Ishikawa (cell line): Measurements from ENCODE around the gene TRIM14.

Experiments used
- CEBPB ChIP-seq: IDR thresholded peaks from 2 replicates; pipeline ENCODE4 v1.6.1; 2012
- CREB1 ChIP-seq: IDR thresholded peaks from 2 replicates; pipeline ENCODE4 v1.6.1; 2012; ENCODE audit warnings: low read depth
- EGR1 ChIP-seq: IDR thresholded peaks from 2 replicates; pipeline ENCODE4 v1.6.1; 2012
- EP300 ChIP-seq: IDR thresholded peaks from 2 replicates; pipeline ENCODE4 v1.6.1; 2012; ENCODE audit warnings: borderline replicate concordance
- FOXM1 ChIP-seq: IDR thresholded peaks from 2 replicates; pipeline ENCODE4 v1.6.1; 2012; ENCODE audit warnings: low read depth, borderline replicate concordance
- NFIC ChIP-seq: IDR thresholded peaks from 2 replicates; pipeline ENCODE4 v1.6.1; 2012
- RAD21 ChIP-seq: IDR thresholded peaks from 2 replicates; pipeline ENCODE4 v1.6.1; 2012; ENCODE audit warnings: low read depth
- TAF1 ChIP-seq: IDR thresholded peaks from 2 replicates; pipeline ENCODE4 v1.6.1; 2012; ENCODE audit warnings: low read depth, mild to moderate bottlenecking
- TCF12 ChIP-seq: IDR thresholded peaks from 2 replicates; pipeline ENCODE4 v1.6.1; 2012; ENCODE audit warnings: low read depth
- TEAD4 ChIP-seq: IDR thresholded peaks from 2 replicates; pipeline ENCODE4 v1.6.1; 2012
- YY1 ChIP-seq: IDR thresholded peaks from 2 replicates; pipeline ENCODE4 v1.6.1; 2012; ENCODE audit warnings: low read depth
- ZBTB7A ChIP-seq: IDR thresholded peaks from 2 replicates; pipeline ENCODE4 v1.6.1; 2012; ENCODE audit warnings: low read depth
- TF ChIP-seq, protein P1 (sequence below): IDR thresholded peaks from 2 replicates; pipeline ENCODE4 v1.6.1; 2012
- TF ChIP-seq, protein P2 (sequence below): IDR thresholded peaks from 2 replicates; pipeline ENCODE4 v1.6.1; 2012; ENCODE audit warnings: low read depth, mild to moderate bottlenecking
- TF ChIP-seq, protein P3 (sequence below): IDR thresholded peaks from 2 replicates; pipeline ENCODE4 v1.6.1; 2012

Gene TRIM14

DNA sequence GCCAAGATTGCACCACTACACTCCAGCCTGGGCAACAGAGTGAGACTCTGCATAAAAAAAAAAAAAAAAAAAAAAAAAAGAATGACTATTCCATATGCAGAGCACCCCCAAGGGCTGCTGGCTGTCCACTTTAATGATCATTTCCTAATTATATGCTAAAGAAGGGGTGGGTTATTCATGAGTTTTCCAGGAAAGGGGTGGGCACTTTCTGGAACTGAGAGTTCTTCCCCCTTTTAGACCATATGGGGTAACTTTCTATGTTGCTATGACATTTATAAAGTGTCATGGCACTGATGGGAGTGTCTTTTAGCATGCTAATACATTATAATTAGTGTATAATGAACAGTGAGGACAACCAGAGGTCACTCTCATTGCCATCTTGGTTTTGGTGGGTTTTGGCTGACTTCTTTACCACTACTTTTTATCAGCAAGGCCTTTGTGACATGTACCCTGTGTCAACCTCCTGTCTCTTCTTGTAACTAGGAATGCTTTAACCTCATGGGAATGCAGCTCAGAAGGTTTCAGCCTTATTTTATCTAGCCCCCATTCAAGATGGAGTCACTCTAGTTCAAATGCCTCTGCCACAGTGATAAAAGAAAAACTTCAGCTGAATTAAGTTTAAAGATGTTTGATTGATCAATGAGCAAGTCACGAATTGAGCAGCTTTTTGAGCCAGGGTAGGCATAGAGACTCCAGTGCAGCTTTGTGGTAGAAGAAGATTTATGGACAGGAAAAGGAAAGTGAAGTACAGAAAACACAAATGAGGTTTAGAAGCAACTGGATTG, 69.5 kb downstream of the TRIM14 start:
- TF ChIP-seq NFIC (no peak), TAF1 (no peak)

DNA sequence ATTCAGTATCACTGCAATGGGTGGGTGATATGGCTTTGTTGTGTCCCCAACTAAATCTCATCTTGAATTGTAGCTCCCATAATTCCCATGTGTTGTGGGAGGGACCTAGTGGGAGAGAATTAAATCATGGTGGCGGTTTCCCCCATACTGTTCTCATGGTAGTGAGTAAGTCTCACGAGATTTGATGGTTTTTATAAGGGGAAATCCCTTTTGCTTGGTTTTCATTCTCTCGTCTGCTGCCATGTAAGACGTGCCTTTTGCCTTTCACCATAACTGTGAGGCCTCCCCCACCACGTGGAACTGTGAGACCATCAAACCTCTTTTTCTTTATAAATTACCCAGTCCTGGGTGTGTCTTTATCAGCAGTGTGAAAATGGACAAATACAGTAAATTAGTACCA, 72.0 kb downstream of the TRIM14 start:
- no peak for TF ChIP-seq FOXM1
- no peak for TF ChIP-seq EP300
- no peak for TF ChIP-seq CEBPB
- no peak for TF ChIP-seq TAF1
- no peak for TF ChIP-seq ZBTB7A
- TF ChIP-seq, protein P1, sequence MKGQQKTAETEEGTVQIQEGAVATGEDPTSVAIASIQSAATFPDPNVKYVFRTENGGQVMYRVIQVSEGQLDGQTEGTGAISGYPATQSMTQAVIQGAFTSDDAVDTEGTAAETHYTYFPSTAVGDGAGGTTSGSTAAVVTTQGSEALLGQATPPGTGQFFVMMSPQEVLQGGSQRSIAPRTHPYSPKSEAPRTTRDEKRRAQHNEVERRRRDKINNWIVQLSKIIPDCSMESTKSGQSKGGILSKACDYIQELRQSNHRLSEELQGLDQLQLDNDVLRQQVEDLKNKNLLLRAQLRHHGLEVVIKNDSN = no peak

DNA sequence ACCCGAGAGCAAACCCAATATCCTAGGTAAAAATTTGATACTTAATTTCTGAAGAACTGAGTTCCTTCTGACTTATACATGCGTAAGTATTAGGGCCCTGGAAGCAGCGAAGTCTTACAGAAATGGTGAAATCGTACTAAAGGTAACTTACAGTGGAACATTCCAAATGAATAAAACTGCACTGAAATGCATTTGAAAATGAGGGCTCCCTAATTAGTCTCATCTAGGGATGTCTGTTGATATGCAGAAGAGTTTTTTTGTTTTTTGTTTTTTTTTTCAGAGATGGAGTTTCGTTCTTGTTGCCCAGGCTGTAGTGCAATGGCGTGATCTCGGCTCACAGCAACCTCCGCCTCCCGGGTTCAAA, 72.9 kb downstream of the TRIM14 start:
- TF ChIP-seq EP300 (no peak), TAF1 (no peak), TEAD4 (no peak), NFIC (no peak), EGR1 (no peak), YY1 (no peak), ZBTB7A (no peak), RAD21 (no peak), TCF12 (no peak), CEBPB (no peak), FOXM1 (no peak), CREB1 (no peak)
- TF ChIP-seq, protein P2, sequence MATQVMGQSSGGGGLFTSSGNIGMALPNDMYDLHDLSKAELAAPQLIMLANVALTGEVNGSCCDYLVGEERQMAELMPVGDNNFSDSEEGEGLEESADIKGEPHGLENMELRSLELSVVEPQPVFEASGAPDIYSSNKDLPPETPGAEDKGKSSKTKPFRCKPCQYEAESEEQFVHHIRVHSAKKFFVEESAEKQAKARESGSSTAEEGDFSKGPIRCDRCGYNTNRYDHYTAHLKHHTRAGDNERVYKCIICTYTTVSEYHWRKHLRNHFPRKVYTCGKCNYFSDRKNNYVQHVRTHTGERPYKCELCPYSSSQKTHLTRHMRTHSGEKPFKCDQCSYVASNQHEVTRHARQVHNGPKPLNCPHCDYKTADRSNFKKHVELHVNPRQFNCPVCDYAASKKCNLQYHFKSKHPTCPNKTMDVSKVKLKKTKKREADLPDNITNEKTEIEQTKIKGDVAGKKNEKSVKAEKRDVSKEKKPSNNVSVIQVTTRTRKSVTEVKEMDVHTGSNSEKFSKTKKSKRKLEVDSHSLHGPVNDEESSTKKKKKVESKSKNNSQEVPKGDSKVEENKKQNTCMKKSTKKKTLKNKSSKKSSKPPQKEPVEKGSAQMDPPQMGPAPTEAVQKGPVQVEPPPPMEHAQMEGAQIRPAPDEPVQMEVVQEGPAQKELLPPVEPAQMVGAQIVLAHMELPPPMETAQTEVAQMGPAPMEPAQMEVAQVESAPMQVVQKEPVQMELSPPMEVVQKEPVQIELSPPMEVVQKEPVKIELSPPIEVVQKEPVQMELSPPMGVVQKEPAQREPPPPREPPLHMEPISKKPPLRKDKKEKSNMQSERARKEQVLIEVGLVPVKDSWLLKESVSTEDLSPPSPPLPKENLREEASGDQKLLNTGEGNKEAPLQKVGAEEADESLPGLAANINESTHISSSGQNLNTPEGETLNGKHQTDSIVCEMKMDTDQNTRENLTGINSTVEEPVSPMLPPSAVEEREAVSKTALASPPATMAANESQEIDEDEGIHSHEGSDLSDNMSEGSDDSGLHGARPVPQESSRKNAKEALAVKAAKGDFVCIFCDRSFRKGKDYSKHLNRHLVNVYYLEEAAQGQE = no peak
- TF ChIP-seq, protein P3, sequence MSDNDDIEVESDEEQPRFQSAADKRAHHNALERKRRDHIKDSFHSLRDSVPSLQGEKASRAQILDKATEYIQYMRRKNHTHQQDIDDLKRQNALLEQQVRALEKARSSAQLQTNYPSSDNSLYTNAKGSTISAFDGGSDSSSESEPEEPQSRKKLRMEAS = no peak
- TF ChIP-seq, protein P1 = no peak

DNA sequence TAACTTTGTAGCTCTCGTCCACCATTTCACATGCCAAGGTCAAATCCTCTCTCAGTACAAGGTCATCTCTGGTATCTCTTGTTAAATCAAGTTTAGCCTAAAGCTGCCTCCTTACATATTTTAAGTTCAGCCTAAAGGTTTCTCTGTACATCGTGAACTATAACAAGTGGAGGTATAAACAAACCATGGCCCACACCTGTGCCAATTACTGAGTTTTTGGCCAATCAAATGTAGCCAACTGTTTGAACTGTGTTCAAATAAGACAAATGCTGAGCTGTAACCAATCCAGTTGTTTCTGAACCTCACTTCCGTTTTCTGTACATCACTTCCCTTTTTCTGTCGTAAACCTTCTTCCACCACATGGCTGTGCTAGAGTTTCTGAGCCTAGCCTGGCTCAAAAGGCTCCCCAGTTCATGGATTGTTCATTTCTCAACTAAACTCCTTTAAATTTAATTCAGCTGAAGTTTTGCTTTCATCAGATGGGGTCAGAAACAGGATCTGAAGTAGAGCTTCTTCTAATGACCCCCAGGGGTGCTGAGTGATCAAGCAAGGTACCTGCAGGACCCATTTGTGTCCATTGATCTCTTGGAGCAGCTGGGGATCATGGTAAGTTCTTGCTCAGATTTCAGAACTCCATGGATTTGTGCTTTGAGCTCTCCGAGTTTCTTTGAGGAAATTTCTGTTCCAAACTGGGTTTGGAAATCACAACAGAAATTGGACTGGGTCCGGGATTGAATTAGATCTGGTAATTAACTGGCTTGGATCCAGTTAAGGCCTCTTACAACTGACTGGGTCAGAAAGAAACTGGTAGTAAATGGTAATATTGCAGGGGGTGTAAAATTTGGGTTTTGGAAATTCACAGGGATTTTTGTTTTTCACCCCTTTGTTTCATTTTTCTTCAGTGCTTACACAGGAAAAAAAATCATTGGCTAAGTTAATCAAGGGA, 73.5 kb downstream of the TRIM14 start:
- no peak for TF ChIP-seq TEAD4
- TF ChIP-seq FOXM1 = no peak
- TF ChIP-seq EP300 = no peak
- TF ChIP-seq, protein P1 = no peak
- no peak for TF ChIP-seq EGR1
- TF ChIP-seq ZBTB7A = no peak
- TF ChIP-seq, protein P3 = no peak
- no peak for TF ChIP-seq TCF12
- TF ChIP-seq, protein P2 = no peak
- TF ChIP-seq CEBPB = no peak
- no peak for TF ChIP-seq YY1
- TF ChIP-seq NFIC = no peak
- no peak for TF ChIP-seq RAD21
- no peak for TF ChIP-seq TAF1
- no peak for TF ChIP-seq CREB1

DNA sequence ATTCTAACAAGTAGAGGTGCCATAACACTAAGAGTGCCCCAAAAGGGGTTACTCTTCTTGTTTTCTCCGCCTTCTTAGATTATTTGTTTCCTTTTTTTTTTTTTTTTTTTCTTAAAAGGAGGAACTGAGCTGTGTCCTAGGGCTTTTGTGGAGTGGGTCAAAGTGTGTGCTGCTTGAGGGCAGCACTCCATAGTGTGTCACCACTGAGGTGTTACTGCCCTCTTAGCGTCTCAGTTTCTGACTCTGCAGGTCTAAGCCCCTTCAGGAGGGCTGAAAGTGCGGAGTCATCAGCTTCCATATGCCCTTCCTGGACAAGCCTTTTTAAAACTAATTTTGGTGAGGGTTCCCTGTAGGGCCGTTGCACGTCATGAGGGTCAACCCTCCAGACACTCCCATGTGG, 75.1 kb downstream of the TRIM14 start:
- TF ChIP-seq EGR1 = no peak
- TF ChIP-seq RAD21 = no peak
- TF ChIP-seq TAF1 = no peak
- no peak for TF ChIP-seq TEAD4
- TF ChIP-seq, protein P3 = no peak
- TF ChIP-seq EP300 = no peak
- TF ChIP-seq CREB1 = no peak
- TF ChIP-seq ZBTB7A = no peak
- TF ChIP-seq FOXM1 = no peak
